ENCODE measurements around the gene BAIAP2. TPM values are rescaled to one million over a fixed set of nuclear protein-coding genes. Genes with fewer than 3 reads are reported as not detected.
"Not testable (repeated sequence)": the region's sequence is repeated elsewhere in the genome, so short reads cannot be mapped to it uniquely, and the experiment has no call there.

Gene BAIAP2
- polyA plus RNA-seq, 1 experiment: 9.6 TPM

DNA sequence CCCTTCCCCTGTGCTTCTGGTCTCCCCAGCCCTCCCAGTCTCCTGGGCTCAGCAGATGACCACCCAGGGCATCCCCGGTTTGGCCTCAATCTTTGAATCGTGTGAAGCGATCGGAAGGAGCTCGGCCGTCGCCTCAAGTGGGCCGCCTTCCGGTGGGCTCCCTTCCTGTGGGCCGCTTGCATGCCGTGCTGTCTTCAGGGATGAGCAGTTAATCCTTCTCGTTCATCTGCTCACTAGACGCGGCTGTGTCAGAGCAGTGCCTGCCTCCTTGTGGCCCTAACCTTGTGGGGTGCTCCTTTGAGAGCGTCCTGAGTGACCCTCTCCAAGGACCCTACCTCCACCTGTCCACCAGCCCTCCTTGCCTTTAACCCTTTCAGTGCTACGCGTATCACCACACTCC lies 40.4 kb downstream of the BAIAP2 start:
- H3K4me3 ChIP-seq (ENCODE audit: low read depth, low read length): no peak overlapping the region
- CTCF ChIA-PET: no interaction called here
- POLR2A ChIA-PET: no interaction called here

DNA sequence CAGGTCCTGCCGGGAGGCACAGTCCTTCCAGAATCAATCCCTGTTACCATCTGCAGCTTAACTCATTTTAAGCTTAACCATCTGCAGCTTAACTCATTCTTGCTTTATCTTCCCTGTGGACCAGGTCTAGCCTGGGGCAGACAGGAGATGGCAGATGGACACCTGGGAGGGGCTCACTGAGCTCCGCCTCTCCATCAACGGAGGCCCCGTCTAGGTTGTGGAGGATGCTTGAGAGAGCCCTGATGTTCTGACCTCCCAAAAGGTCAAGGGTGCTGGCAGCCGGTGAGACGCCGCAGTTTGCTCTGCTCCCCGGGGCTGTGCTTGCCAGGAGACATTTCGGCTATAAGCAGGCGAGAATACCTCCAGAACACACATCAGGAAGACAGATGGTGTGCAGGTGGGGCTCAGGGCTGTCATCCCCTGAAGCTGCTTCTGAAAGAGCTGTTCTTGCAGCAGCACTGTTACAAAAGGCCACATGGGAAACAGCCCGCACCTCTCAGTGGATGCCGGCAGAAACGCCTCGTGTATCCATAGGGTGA lies 41.3 kb downstream of the BAIAP2 start:
- Histone ChIP-seq H3K9me3 (ENCODE audit: control insufficient read depth, insufficient read depth, low read length) (no peaks in the 10 kb centered on the region; the same call in 1 of the 2 replicates), H3K27me3 (ENCODE audit: control insufficient read depth, insufficient read depth, low read length) (no peaks in the 10 kb centered on the region), H3K27ac (ENCODE audit: low read depth, low read length) (no peak overlapping the region), H3K4me3 (ENCODE audit: low read depth, low read length) (no peak overlapping the region)
- POLR2A ChIA-PET: no interaction called here
- CTCF ChIA-PET: no interaction called here
- TF ChIP-seq, protein P1, sequence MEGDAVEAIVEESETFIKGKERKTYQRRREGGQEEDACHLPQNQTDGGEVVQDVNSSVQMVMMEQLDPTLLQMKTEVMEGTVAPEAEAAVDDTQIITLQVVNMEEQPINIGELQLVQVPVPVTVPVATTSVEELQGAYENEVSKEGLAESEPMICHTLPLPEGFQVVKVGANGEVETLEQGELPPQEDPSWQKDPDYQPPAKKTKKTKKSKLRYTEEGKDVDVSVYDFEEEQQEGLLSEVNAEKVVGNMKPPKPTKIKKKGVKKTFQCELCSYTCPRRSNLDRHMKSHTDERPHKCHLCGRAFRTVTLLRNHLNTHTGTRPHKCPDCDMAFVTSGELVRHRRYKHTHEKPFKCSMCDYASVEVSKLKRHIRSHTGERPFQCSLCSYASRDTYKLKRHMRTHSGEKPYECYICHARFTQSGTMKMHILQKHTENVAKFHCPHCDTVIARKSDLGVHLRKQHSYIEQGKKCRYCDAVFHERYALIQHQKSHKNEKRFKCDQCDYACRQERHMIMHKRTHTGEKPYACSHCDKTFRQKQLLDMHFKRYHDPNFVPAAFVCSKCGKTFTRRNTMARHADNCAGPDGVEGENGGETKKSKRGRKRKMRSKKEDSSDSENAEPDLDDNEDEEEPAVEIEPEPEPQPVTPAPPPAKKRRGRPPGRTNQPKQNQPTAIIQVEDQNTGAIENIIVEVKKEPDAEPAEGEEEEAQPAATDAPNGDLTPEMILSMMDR (IDR thresholded peaks at IDR 0.05; ENCODE audit: low read depth, low read length): no peak
- no peak for DNase-seq (ENCODE audit: low read depth, low spot score)

More for the DNA sequence above, 40.4 kb downstream of the BAIAP2 start:
- TF ChIP-seq, protein P1 (IDR thresholded peaks at IDR 0.05; ENCODE audit: low read depth, low read length): no peak
- Histone ChIP-seq H3K27ac (ENCODE audit: low read depth, low read length) (no peak overlapping the region), H3K9me3 (ENCODE audit: control insufficient read depth, insufficient read depth, low read length) (no peaks in the 10 kb centered on the region; the same call in 1 of the 2 replicates), H3K27me3 (ENCODE audit: control insufficient read depth, insufficient read depth, low read length) (no peaks in the 10 kb centered on the region)
- no peak for DNase-seq (ENCODE audit: low read depth, low spot score)

DNA sequence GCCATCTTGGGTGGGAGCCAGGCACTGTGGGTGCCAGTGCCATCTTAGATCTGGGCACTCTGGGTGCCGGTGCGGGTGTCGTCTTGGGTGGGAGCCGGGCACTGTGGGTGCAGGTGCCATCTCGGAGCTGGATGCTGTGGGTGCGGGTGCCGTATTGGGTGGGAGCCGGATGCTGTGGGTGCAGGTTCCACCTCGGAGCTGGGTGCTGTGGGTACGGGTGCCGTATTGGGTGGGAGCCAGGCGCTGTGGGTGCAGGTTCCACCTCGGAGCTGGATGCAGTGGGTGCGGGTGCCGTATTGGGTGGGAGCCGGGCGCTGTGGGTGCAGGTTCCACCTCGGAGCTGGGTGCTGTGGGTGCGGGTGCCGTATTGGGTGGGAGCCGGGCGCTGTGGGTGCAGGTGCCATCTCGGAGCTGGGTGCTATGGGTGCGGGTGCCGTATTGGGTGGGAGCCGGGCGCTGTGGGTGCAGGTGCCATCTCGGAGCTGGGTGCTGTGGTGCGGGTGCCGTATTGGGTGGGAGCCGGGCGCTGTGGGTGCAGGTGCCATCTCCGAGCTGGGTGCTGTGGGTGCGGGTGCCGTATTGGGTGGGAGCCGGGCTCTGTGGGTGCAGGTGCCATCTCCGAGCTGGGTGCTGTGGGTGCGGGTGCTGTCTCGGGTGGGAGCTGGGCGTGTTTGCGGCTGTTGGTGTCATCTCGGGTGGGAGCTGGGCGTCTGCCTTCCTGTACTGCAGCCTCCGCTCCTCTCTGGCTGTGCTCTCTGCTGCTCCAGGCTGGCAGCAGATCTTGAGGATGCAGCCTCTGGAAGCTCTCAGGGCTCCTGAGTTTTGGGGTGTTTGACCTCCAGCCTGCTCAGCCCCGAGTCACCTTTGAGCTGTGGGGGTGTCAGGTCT lies 43.3 kb downstream of the BAIAP2 start:
- H3K4me3 ChIP-seq (ENCODE audit: low read depth, low read length); H3K9me3 ChIP-seq (ENCODE audit: control insufficient read depth, insufficient read depth, low read length); POLR2A ChIA-PET; H3K27me3 ChIP-seq (ENCODE audit: control insufficient read depth, insufficient read depth, low read length); H3K27ac ChIP-seq (ENCODE audit: low read depth, low read length); CTCF ChIA-PET; DNase-seq (ENCODE audit: low read depth, low spot score): not testable (repeated sequence)

DNA sequence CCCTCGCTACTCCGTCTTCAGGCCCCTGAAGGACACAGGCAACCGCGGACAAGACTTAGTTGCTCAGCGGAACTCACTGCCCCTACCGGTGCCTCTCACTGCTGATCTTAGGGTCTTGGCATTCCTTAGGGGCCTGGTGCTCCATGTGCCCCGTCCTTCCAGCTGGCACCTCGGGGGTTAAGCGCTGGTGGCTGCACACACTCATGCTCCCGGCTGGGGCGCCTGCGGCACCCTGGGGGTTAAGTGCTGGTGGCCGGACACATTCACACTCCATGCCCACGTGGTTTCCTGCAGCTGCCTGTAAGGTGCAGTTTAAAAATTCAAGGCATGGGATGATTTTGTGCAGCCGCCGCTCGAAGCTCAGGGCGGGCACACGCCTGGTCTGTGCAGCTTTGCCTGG lies 45.1 kb downstream of the BAIAP2 start:
- CTCF ChIA-PET: no interaction called here
- Histone ChIP-seq H3K4me3 (ENCODE audit: low read depth, low read length) (no peak overlapping the region), H3K27ac (ENCODE audit: low read depth, low read length) (no peak overlapping the region), H3K9me3 (ENCODE audit: control insufficient read depth, insufficient read depth, low read length) (no peaks in the 10 kb centered on the region; the same call in 1 of the 2 replicates), H3K27me3 (ENCODE audit: control insufficient read depth, insufficient read depth, low read length) (no peaks in the 10 kb centered on the region)
- DNase-seq (ENCODE audit: low read depth, low spot score): no peak
- TF ChIP-seq, protein P1 (IDR thresholded peaks at IDR 0.05; ENCODE audit: low read depth, low read length): no peak
- POLR2A ChIA-PET: no interaction called here

DNA sequence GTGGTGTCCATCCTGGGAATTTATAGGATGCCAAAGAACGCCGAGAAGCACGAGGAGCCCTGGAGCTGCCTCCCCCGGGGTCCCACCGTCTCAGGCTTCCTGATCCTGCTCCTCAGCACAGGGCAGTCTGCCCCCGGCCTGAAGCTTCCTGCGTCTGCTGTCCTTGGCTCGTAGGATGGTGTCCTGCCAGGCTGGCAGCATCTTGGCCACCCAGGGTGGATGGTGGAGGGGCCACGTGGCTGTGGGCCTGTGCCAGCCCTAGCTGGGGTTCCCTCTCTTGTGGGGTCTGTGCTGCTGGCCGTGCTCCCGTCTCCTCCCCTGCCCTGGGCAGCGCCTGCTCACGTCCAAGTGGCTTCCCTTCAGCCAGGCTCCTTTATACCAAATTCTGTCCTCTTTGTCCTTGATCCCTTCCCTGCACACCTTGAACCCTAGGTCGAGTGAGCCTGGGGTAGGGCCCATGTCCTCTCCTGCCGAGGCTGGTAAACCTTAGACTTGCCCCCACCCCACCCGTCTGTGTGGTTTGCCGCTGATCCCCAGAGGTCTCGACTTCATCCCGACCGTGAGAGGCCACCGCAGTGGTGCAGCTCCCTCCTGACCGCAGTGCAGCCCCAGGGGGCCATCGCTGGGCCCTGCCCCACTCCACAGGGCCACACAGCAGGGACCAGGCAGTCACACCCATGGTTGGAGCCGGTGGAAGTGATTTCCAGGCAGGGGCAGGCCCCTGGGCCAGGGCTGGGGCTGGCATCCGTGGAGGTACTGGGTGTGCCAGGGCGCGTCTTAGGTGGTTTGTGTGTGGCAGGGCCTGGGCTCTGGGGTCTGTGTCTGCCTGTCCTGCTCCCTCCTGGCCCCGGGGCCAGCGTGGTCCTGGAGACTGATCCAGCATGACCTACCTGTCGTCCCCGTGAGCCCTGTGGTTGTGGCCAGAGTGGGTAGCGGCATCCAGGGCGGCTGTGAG lies 46.5 kb downstream of the BAIAP2 start:
- TF ChIP-seq, protein P1 (IDR thresholded peaks at IDR 0.05; ENCODE audit: low read depth, low read length): no peak
- DNase-seq (ENCODE audit: low read depth, low spot score): no peak
- ChIA-PET CTCF (interaction anchor here (1.0 kb wide), 1 partner anchor 20 kb away, joined by 3 read pairs; no protein-coding TSS in a partner anchor), POLR2A (interaction anchor here (1.0 kb wide), 1 partner anchor 17 kb away, joined by 4 read pairs; no protein-coding TSS in a partner anchor)
- Histone ChIP-seq H3K27me3 (ENCODE audit: control insufficient read depth, insufficient read depth, low read length) (no peaks in the 10 kb centered on the region), H3K4me3 (ENCODE audit: low read depth, low read length) (no peak overlapping the region), H3K9me3 (ENCODE audit: control insufficient read depth, insufficient read depth, low read length) (no peaks in the 10 kb centered on the region; the same call in 1 of the 2 replicates), H3K27ac (ENCODE audit: low read depth, low read length) (no peak overlapping the region)

All from AG04450 (cell line).